Measurements from ENCODE around the gene SGF29. TPM values are rescaled to one million over a fixed set of nuclear protein-coding genes. Genes with fewer than 3 reads are reported as not detected.
A peak's percentile ranks its signal among the peaks of the same experiment; 100 is the strongest.
"Not testable (repeated sequence)": the region's sequence is repeated elsewhere in the genome, so short reads cannot be mapped to it uniquely, and the experiment has no call there.

The SGF29 gene
- total RNA-seq, 1 donor from 2014 or later: 19.8 TPM

DNA sequence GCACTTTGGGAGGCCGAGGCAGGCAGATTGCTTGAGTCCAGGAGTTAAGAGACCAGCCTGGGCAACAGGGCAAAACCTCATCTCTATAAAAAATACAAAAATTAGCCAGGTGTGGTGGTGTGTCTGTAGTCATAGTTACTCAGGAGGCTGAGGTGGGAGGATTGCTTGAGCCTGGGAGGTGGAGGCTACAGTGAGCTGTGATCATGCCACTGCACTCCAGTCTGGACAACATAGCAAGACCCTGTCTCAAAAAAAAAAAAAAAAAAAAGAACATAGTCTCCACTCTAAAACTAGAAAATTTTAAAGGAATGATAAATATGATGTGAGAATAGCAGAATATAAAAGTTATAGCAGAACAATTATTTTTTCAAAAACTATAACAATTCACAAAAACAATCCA, 66.6 kb downstream of the SGF29 start:
- H3K4me1 ChIP-seq (ENCODE audit: control insufficient read depth in 3 of 3, insufficient read depth in 3 of 3, low read length in 3 of 3); H3K36me3 ChIP-seq (ENCODE audit: control insufficient read depth in 3 of 3, insufficient read depth in 3 of 3, low read length in 3 of 3); H3K4me3 ChIP-seq (ENCODE audit: low read length in 3 of 3); H3K27ac ChIP-seq (ENCODE audit: low read depth, low read length); H3K27me3 ChIP-seq (ENCODE audit: control insufficient read depth in 3 of 3, insufficient read depth in 3 of 3, low read length in 3 of 3); H3K9me3 ChIP-seq (ENCODE audit: control insufficient read depth in 3 of 3, low read length in 3 of 3); H3K9ac ChIP-seq (ENCODE audit: low read depth in 1 of 3, low read length in 3 of 3): not testable (repeated sequence)

GRCh38 chr16:28621481-28622155, 67.9 kb downstream of the SGF29 start:
- Histone ChIP-seq H3K27me3 (ENCODE audit: control insufficient read depth in 3 of 3, insufficient read depth in 3 of 3, low read length in 3 of 3) (no peaks in the 10 kb centered on the region), H3K36me3 (ENCODE audit: control insufficient read depth in 3 of 3, insufficient read depth in 3 of 3, low read length in 3 of 3) (no peaks in the 10 kb centered on the region), H3K27ac (ENCODE audit: low read depth, low read length) (no peak overlapping the region), H3K4me1 (ENCODE audit: control insufficient read depth in 3 of 3, insufficient read depth in 3 of 3, low read length in 3 of 3) (peaks cover 0 to 6% (median 2%) of the 10 kb centered on the region in 3 donors), H3K9ac (ENCODE audit: low read depth in 1 of 3, low read length in 3 of 3) (no peak overlapping the region), H3K4me3 (ENCODE audit: low read length in 3 of 3) (no peak overlapping the region), H3K9me3 (ENCODE audit: control insufficient read depth in 3 of 3, low read length in 3 of 3) (no peaks in the 10 kb centered on the region)

- H3K36me3 ChIP-seq (ENCODE audit: control insufficient read depth in 3 of 3, insufficient read depth in 3 of 3, low read length in 3 of 3); H3K27me3 ChIP-seq (ENCODE audit: control insufficient read depth in 3 of 3, insufficient read depth in 3 of 3, low read length in 3 of 3); H3K9me3 ChIP-seq (ENCODE audit: control insufficient read depth in 3 of 3, low read length in 3 of 3); H3K4me1 ChIP-seq (ENCODE audit: control insufficient read depth in 3 of 3, insufficient read depth in 3 of 3, low read length in 3 of 3); H3K27ac ChIP-seq (ENCODE audit: low read depth, low read length): not testable (repeated sequence)
- H3K4me3 ChIP-seq (ENCODE audit: low read length in 3 of 3): peak overlapping the region in 2 of 3 donors; percentile 69 to 72
- peak overlapping the region in 1 of 3 donors; percentile 79 for H3K9ac ChIP-seq (ENCODE audit: low read depth in 1 of 3, low read length in 3 of 3)
These were observed 68.9 kb downstream of the SGF29 start for GRCh38 chr16:28622532-28623171.

- Histone ChIP-seq H3K9me3 (ENCODE audit: control insufficient read depth in 3 of 3, low read length in 3 of 3) (no peaks in the 10 kb centered on the region), H3K27ac (ENCODE audit: low read depth, low read length) (no peak overlapping the region), H3K4me1 (ENCODE audit: control insufficient read depth in 3 of 3, insufficient read depth in 3 of 3, low read length in 3 of 3) (peaks cover 0 to 6% (median 2%) of the 10 kb centered on the region in 3 donors), H3K9ac (ENCODE audit: low read depth in 1 of 3, low read length in 3 of 3) (peak overlapping the region in 1 of 3 donors; percentile 79), H3K4me3 (ENCODE audit: low read length in 3 of 3) (peak overlapping the region; percentile 46 to 72 (median 69)), H3K36me3 (ENCODE audit: control insufficient read depth in 3 of 3, insufficient read depth in 3 of 3, low read length in 3 of 3) (no peaks in the 10 kb centered on the region), H3K27me3 (ENCODE audit: control insufficient read depth in 3 of 3, insufficient read depth in 3 of 3, low read length in 3 of 3) (no peaks in the 10 kb centered on the region)
These were observed 69.5 kb downstream of the SGF29 start for GRCh38 chr16:28623172-28623711.

- H3K4me3 ChIP-seq (ENCODE audit: low read length in 3 of 3); H3K36me3 ChIP-seq (ENCODE audit: control insufficient read depth in 3 of 3, insufficient read depth in 3 of 3, low read length in 3 of 3); H3K27me3 ChIP-seq (ENCODE audit: control insufficient read depth in 3 of 3, insufficient read depth in 3 of 3, low read length in 3 of 3); H3K27ac ChIP-seq (ENCODE audit: low read depth, low read length); H3K9ac ChIP-seq (ENCODE audit: low read depth in 1 of 3, low read length in 3 of 3); H3K9me3 ChIP-seq (ENCODE audit: control insufficient read depth in 3 of 3, low read length in 3 of 3); H3K4me1 ChIP-seq (ENCODE audit: control insufficient read depth in 3 of 3, insufficient read depth in 3 of 3, low read length in 3 of 3): not testable (repeated sequence)
These were observed 77.2 kb downstream of the SGF29 start for GRCh38 chr16:28630905-28631304.

DNA sequence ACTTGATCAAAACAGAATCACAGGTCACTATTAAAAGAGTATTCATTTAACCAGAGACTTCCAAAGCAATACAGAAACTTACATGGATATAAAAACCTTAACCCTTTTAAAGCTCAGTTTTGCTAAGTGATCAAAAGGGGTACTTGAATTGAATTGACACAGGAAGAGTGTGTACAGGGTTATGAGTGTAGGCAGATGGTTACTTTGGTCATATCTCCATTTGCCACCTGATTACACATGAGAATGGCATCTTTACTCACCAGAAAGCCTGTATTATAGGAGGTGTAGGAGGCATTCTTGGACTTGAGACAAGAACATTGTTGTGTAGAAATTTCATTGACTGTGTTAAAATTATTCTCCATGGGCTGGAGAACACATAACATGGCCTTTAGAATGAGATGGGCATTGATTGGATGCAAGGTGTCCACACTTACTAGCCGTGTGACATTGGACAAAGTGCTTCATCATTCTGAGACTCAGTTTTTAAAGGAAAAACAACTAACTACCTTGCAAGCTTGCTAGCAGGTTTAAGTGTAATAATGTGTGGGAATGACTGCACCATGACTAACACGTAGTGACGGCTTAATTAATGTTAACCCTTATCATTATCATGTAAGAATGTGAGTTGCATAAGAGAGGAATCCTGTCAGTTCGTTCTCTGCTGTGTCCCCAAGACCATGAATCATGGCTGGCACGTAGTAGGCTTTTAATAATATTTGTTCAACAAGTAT, 82.5 kb downstream of the SGF29 start:
- H3K4me3 ChIP-seq (ENCODE audit: low read length in 3 of 3); H3K36me3 ChIP-seq (ENCODE audit: control insufficient read depth in 3 of 3, insufficient read depth in 3 of 3, low read length in 3 of 3); H3K27ac ChIP-seq (ENCODE audit: low read depth, low read length); H3K4me1 ChIP-seq (ENCODE audit: control insufficient read depth in 3 of 3, insufficient read depth in 3 of 3, low read length in 3 of 3); H3K9ac ChIP-seq (ENCODE audit: low read depth in 1 of 3, low read length in 3 of 3); H3K27me3 ChIP-seq (ENCODE audit: control insufficient read depth in 3 of 3, insufficient read depth in 3 of 3, low read length in 3 of 3); H3K9me3 ChIP-seq (ENCODE audit: control insufficient read depth in 3 of 3, low read length in 3 of 3): not testable (repeated sequence)

GRCh38 chr16:28637765-28638164, 84.0 kb downstream of the SGF29 start, which contains the start of gene NPIPB8:
Gene NPIPB8, plus strand, starts transcription at chr16:28638065. Its CDS starts 296 bp downstream, at chr16:28638361.
- not testable (repeated sequence) for H3K27ac ChIP-seq (ENCODE audit: low read depth, low read length); H3K4me3 ChIP-seq (ENCODE audit: low read length in 3 of 3); H3K9me3 ChIP-seq (ENCODE audit: control insufficient read depth in 3 of 3, low read length in 3 of 3); H3K36me3 ChIP-seq (ENCODE audit: control insufficient read depth in 3 of 3, insufficient read depth in 3 of 3, low read length in 3 of 3); H3K4me1 ChIP-seq (ENCODE audit: control insufficient read depth in 3 of 3, insufficient read depth in 3 of 3, low read length in 3 of 3); H3K9ac ChIP-seq (ENCODE audit: low read depth in 1 of 3, low read length in 3 of 3); H3K27me3 ChIP-seq (ENCODE audit: control insufficient read depth in 3 of 3, insufficient read depth in 3 of 3, low read length in 3 of 3)

GRCh38 chr16:28638359-28638758, 84.6 kb downstream of the SGF29 start:
- H3K27ac ChIP-seq (ENCODE audit: low read depth, low read length); H3K9me3 ChIP-seq (ENCODE audit: control insufficient read depth in 3 of 3, low read length in 3 of 3); H3K27me3 ChIP-seq (ENCODE audit: control insufficient read depth in 3 of 3, insufficient read depth in 3 of 3, low read length in 3 of 3); H3K9ac ChIP-seq (ENCODE audit: low read depth in 1 of 3, low read length in 3 of 3); H3K4me1 ChIP-seq (ENCODE audit: control insufficient read depth in 3 of 3, insufficient read depth in 3 of 3, low read length in 3 of 3); H3K36me3 ChIP-seq (ENCODE audit: control insufficient read depth in 3 of 3, insufficient read depth in 3 of 3, low read length in 3 of 3); H3K4me3 ChIP-seq (ENCODE audit: low read length in 3 of 3): not testable (repeated sequence)

- H3K36me3 ChIP-seq (ENCODE audit: control insufficient read depth in 3 of 3, insufficient read depth in 3 of 3, low read length in 3 of 3); H3K27ac ChIP-seq (ENCODE audit: low read depth, low read length); H3K9me3 ChIP-seq (ENCODE audit: control insufficient read depth in 3 of 3, low read length in 3 of 3); H3K4me3 ChIP-seq (ENCODE audit: low read length in 3 of 3); H3K27me3 ChIP-seq (ENCODE audit: control insufficient read depth in 3 of 3, insufficient read depth in 3 of 3, low read length in 3 of 3); H3K9ac ChIP-seq (ENCODE audit: low read depth in 1 of 3, low read length in 3 of 3); H3K4me1 ChIP-seq (ENCODE audit: control insufficient read depth in 3 of 3, insufficient read depth in 3 of 3, low read length in 3 of 3): not testable (repeated sequence)
These were observed 86.2 kb downstream of the SGF29 start for GRCh38 chr16:28639959-28640358.

Measured in skeletal muscle tissue (tissue), 4 donors.